HG02885 (cell line): Measurements from ENCODE around the gene OLFM1.
"Not testable (repeated sequence)": the region's sequence is repeated elsewhere in the genome, so short reads cannot be mapped to it uniquely, and the experiment has no call there.

Experiments used
- ATAC-seq: cut with Tn5 transposase; IDR thresholded peaks from one replicate; pipeline ENCODE4 v1.9.1; 2021; ENCODE audit warnings: mild to moderate bottlenecking; ENCODE audit not compliant: unreplicated experiment, poor library complexity

OLFM1 gene

GRCh38 chr9:135146241-135146640 is 58.8 kb downstream of the OLFM1 start:
- ATAC-seq: no peak

GRCh38 chr9:135146766-135147473 is 59.5 kb downstream of the OLFM1 start:
- no peak for ATAC-seq

- no peak for ATAC-seq
Measured at GRCh38 chr9:135147474-135147805, 60.0 kb downstream of the OLFM1 start.

GRCh38 chr9:135147938-135148337 is 60.5 kb downstream of the OLFM1 start:
- ATAC-seq: no peak

GRCh38 chr9:135148386-135148785 is 60.9 kb downstream of the OLFM1 start:
- ATAC-seq: no peak

GRCh38 chr9:135149901-135150300 is 62.4 kb downstream of the OLFM1 start:
- not testable (repeated sequence) for ATAC-seq

- ATAC-seq: no peak
Measured at GRCh38 chr9:135150981-135151380, 63.5 kb downstream of the OLFM1 start.

- ATAC-seq: no peak
Measured at GRCh38 chr9:135151757-135152613, 64.5 kb downstream of the OLFM1 start.

- ATAC-seq: no peak
Measured at GRCh38 chr9:135152614-135153334, 65.3 kb downstream of the OLFM1 start.

GRCh38 chr9:135154050-135154615 is 66.7 kb downstream of the OLFM1 start:
- ATAC-seq: no peak

GRCh38 chr9:135155396-135155795 is 67.9 kb downstream of the OLFM1 start:
- no peak for ATAC-seq

GRCh38 chr9:135156525-135157510 is 69.3 kb downstream of the OLFM1 start:
- ATAC-seq: no peak

- no peak for ATAC-seq
Measured at GRCh38 chr9:135157856-135158563, 70.5 kb downstream of the OLFM1 start.

- no peak for ATAC-seq
Measured at GRCh38 chr9:135158564-135158937, 71.1 kb downstream of the OLFM1 start.

GRCh38 chr9:135159801-135160200 is 72.3 kb downstream of the OLFM1 start:
- no peak for ATAC-seq

- ATAC-seq: no peak
Measured at GRCh38 chr9:135160862-135161261, 73.4 kb downstream of the OLFM1 start.

- not testable (repeated sequence) for ATAC-seq
Measured at GRCh38 chr9:135162599-135162998, 75.1 kb downstream of the OLFM1 start.

- no peak for ATAC-seq
Measured at GRCh38 chr9:135163023-135163780, 75.7 kb downstream of the OLFM1 start.
